Measurements from ENCODE around the gene TPSAB1. TPM values are rescaled to one million over a fixed set of nuclear protein-coding genes. Genes with fewer than 3 reads are reported as not detected.

Gene TPSAB1
- total and polyA plus RNA-seq, 4 donors: 0.23 to 10.8 (median 1.2) TPM

- Histone ChIP-seq H3K9ac (ENCODE audit: low read depth in 1 of 2, low read length in 2 of 2) (no peak overlapping the region), H3K9me3 (ENCODE audit: control insufficient read depth in 4 of 4, low read length in 3 of 4) (no peaks in the 10 kb centered on the region), H3K4me3 (ENCODE audit: low read depth in 1 of 3, low read length in 3 of 3) (no peak overlapping the region), H3K36me3 (ENCODE audit: control insufficient read depth in 4 of 4, insufficient read depth in 3 of 4, low read depth in 1 of 4, low read length in 3 of 4) (no peaks in the 10 kb centered on the region), H3K4me1 (ENCODE audit: control insufficient read depth in 4 of 4, insufficient read depth in 4 of 4, low read length in 3 of 4) (no peaks in the 10 kb centered on the region), H3K27me3 (ENCODE audit: control insufficient read depth in 4 of 4, insufficient read depth in 4 of 4, low read length in 3 of 4) (peaks cover 0 to 9% (median 1%) of the 10 kb centered on the region in 4 donors), H3K27ac (ENCODE audit: low read depth in 1 of 2, low read length in 2 of 2) (no peak overlapping the region)
- 77% methylated on average over 9 of the region's 9 CpGs for WGBS
- no peak for TF ChIP-seq YY1 (IDR thresholded peaks at IDR 0.05)
- no peak for TF ChIP-seq JUND (IDR thresholded peaks at IDR 0.05)
- TF ChIP-seq HNF4A (conservative IDR thresholded peaks at IDR 0.05): no peak
- TF ChIP-seq SP1 (IDR thresholded peaks at IDR 0.05): no peak
- no peak for TF ChIP-seq FOXA2 (IDR thresholded peaks at IDR 0.05)
- TF ChIP-seq RAD21 (IDR thresholded peaks at IDR 0.05): no peak
- TF ChIP-seq REST (IDR thresholded peaks at IDR 0.05): no peak
- TF ChIP-seq RXRA (IDR thresholded peaks at IDR 0.05): no peak
- TF ChIP-seq GABPA (IDR thresholded peaks at IDR 0.05 in 1 of 2, conservative IDR thresholded peaks at IDR 0.05 in 1 of 2): no peak
- TF ChIP-seq CTCF (IDR thresholded peaks at IDR 0.05; ENCODE audit: low read depth, low read length, missing input control): no peak
- no peak for TF ChIP-seq NR2F2 (IDR thresholded peaks at IDR 0.05)
- TF ChIP-seq EGR1 (IDR thresholded peaks at IDR 0.05; ENCODE audit: low read depth in 2 of 2): no peak
- no peak for DNase-seq (ENCODE audit: low spot score)
These were observed 22.3 kb downstream of the TPSAB1 start for GRCh38 chr16:1262846-1263221.

GRCh38 chr16:1263591-1264344 lies 23.3 kb downstream of the TPSAB1 start:
- Histone ChIP-seq H3K36me3 (ENCODE audit: control insufficient read depth in 4 of 4, insufficient read depth in 3 of 4, low read depth in 1 of 4, low read length in 3 of 4) (no peaks in the 10 kb centered on the region), H3K4me3 (ENCODE audit: low read depth in 1 of 3, low read length in 3 of 3) (no peak overlapping the region), H3K27ac (ENCODE audit: low read depth in 1 of 2, low read length in 2 of 2) (no peak overlapping the region), H3K9me3 (ENCODE audit: control insufficient read depth in 4 of 4, low read length in 3 of 4) (no peaks in the 10 kb centered on the region), H3K27me3 (ENCODE audit: control insufficient read depth in 4 of 4, insufficient read depth in 4 of 4, low read length in 3 of 4) (peaks cover 0 to 9% (median 1%) of the 10 kb centered on the region in 4 donors), H3K4me1 (ENCODE audit: control insufficient read depth in 4 of 4, insufficient read depth in 4 of 4, low read length in 3 of 4) (no peaks in the 10 kb centered on the region), H3K9ac (ENCODE audit: low read depth in 1 of 2, low read length in 2 of 2) (no peak overlapping the region)
- TF ChIP-seq FOXA2 (IDR thresholded peaks at IDR 0.05) (no peak), FOXA1 (IDR thresholded peaks at IDR 0.05) (no peak)
- no peak for DNase-seq (ENCODE audit: low spot score)
- WGBS: 82% methylated on average over 15 of the region's 15 CpGs
